NT2/D1 (cell line): Measurements from ENCODE around the gene ESCO1.

Source experiments
- SUZ12 ChIP-seq: IDR thresholded peaks from 2 replicates; pipeline ENCODE4 v1.6.1; 2011; ENCODE audit not compliant: insufficient read length, insufficient read depth; ENCODE audit errors: extremely low read depth
- YY1 ChIP-seq: IDR thresholded peaks from 2 replicates; pipeline ENCODE4 v1.6.1; 2011; ENCODE audit not compliant: insufficient read length, insufficient read depth
- ZNF274 ChIP-seq: IDR thresholded peaks from 2 replicates; pipeline ENCODE4 v1.6.1; 2011; ENCODE audit warnings: mild to moderate bottlenecking, low read depth, low read length

DNA sequence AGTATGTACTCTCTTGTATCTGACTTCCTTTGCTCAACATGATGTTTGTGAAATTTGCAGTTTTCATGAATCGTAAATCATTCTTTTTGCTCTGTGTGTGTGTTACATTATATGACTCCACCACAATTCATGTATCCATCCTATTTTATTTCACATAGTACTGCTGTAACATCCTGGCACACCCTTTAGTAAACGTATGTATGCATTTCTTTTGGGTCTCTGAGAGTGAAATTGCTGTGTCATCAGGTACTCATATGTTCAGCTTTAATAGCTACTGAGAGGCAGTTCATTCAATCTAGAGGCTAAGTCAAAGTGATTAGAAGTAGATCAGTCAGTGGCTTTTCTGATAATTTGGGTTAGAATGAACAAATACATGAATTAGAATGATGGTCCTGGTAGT is 118.8 kb downstream of the ESCO1 start:
- TF ChIP-seq ZNF274: no peak
- TF ChIP-seq YY1: no peak
- TF ChIP-seq SUZ12: no peak
